Smooth muscle cell (in vitro differentiated cells): ENCODE results near the gene SPATA46. TPM values are rescaled to one million over a fixed set of nuclear protein-coding genes. Genes with fewer than 3 reads are reported as not detected.

Experiments
- DNase-seq: peaks from one replicate; lab custom pipeline; 2025; ENCODE audit not compliant: unreplicated experiment; lab: John Stamatoyannopoulos, UW
- H2AFZ ChIP-seq: fragments of 200-600 bp; sonication (generic); 2 replicates; pipeline ENCODE4 v1.6.0; 2016; ENCODE audit warnings: antibody characterized with exemption, low read depth, mild to moderate bottlenecking
- H3F3A ChIP-seq: fragments of 200-600 bp; sonication (generic); 2 replicates; pipeline ENCODE4 v1.6.0; 2017; ENCODE audit warnings: antibody characterized with exemption, low read depth
- H3K27ac ChIP-seq: fragments of 200-600 bp; sonication (generic); 2 replicates; pipeline ENCODE4 v1.5.1; 2016; ENCODE audit warnings: low read depth, mild to moderate bottlenecking
- H3K27me3 ChIP-seq: fragments of 200-600 bp; sonication (generic); 2 replicates; pipeline ENCODE4 v1.6.1; 2016; ENCODE audit warnings: low read depth, mild to moderate bottlenecking
- H3K36me3 ChIP-seq: fragments of 200-600 bp; sonication (generic); 2 replicates; pipeline ENCODE4 v1.5.1; 2016; ENCODE audit warnings: low read depth
- H3K4me1 ChIP-seq: fragments of 200-600 bp; sonication (generic); 2 replicates; pipeline ENCODE4 v1.5.1; 2016; ENCODE audit warnings: low read depth
- H3K4me2 ChIP-seq: fragments of 200-600 bp; sonication (generic); 2 replicates; pipeline ENCODE4 v1.6.0; 2016; ENCODE audit warnings: mild to moderate bottlenecking
- H3K4me3 ChIP-seq: fragments of 200-600 bp; sonication (generic); 2 replicates; pipeline ENCODE4 v1.5.1; 2016; ENCODE audit warnings: mild to moderate bottlenecking
- H3K79me2 ChIP-seq: fragments of 200-600 bp; sonication (generic); 2 replicates; pipeline ENCODE4 v1.6.0; 2016; ENCODE audit warnings: low read depth, mild to moderate bottlenecking
- H3K9ac ChIP-seq: fragments of 200-600 bp; sonication (generic); 2 replicates; pipeline ENCODE4 v1.6.0; 2016; ENCODE audit warnings: low read depth
- H3K9me3 ChIP-seq: fragments of 200-600 bp; sonication (generic); replicated peaks from 2 replicates; pipeline ENCODE4 v1.5.1; 2016; ENCODE audit warnings: low read depth
- H4K20me1 ChIP-seq: fragments of 200-600 bp; sonication (generic); 2 replicates; pipeline ENCODE4 v1.6.0; 2016; ENCODE audit warnings: low read depth
- WGBS: methylation state at CpG from one replicate; pipeline ENCODE4 v1.1.7; 2016; ENCODE audit warnings: low lambda C conversion rate; 5-methylcytosine and 5-hydroxymethylcytosine counted together
- polyA plus RNA-seq: library from polyadenylated mRNA; unstranded; fragments of >200 nt; fragmentation: Nextera tagmentation; extraction: Ambion mirVana; gene quantifications from 2 replicates; pipeline ENCODE4 v1.2.1, GENCODE V29; 2016
- total RNA-seq: library from RNA; depleted of rRNA; stranded (reverse); fragments of >200 nt; gene quantifications from 2 replicates; pipeline ENCODE4 v1.2.3, GENCODE V29; 2014
- TF ChIP-seq, protein P1 (sequence below): fragments of 200-600 bp; sonication (generic); IDR thresholded peaks from 2 replicates; pipeline ENCODE4 v1.5.1; 2017; ENCODE audit warnings: borderline replicate concordance, mild to moderate bottlenecking, antibody characterized with exemption; ENCODE audit not compliant: insufficient read depth, poor library complexity, severe bottlenecking

The SPATA46 gene
- total and polyA plus RNA-seq, 2 experiments from 2014 or later: not detected

- TF ChIP-seq, protein P1, sequence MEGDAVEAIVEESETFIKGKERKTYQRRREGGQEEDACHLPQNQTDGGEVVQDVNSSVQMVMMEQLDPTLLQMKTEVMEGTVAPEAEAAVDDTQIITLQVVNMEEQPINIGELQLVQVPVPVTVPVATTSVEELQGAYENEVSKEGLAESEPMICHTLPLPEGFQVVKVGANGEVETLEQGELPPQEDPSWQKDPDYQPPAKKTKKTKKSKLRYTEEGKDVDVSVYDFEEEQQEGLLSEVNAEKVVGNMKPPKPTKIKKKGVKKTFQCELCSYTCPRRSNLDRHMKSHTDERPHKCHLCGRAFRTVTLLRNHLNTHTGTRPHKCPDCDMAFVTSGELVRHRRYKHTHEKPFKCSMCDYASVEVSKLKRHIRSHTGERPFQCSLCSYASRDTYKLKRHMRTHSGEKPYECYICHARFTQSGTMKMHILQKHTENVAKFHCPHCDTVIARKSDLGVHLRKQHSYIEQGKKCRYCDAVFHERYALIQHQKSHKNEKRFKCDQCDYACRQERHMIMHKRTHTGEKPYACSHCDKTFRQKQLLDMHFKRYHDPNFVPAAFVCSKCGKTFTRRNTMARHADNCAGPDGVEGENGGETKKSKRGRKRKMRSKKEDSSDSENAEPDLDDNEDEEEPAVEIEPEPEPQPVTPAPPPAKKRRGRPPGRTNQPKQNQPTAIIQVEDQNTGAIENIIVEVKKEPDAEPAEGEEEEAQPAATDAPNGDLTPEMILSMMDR: no peak
- H3K4me1 ChIP-seq: no peaks in the 10 kb centered on the region
- no peaks in the 10 kb centered on the region for H3F3A ChIP-seq
- no peaks in the 10 kb centered on the region for H4K20me1 ChIP-seq
- no peaks in the 10 kb centered on the region for H3K79me2 ChIP-seq
- no peak overlapping the region for H3K9ac ChIP-seq
- no peak overlapping the region for H3K27ac ChIP-seq
- no peaks in the 10 kb centered on the region for H3K9me3 ChIP-seq
- no peak overlapping the region for H3K4me3 ChIP-seq
- no peak for DNase-seq
- 87% methylated on average over 6 of the region's 6 CpGs for WGBS
- H3K27me3 ChIP-seq: no peaks in the 10 kb centered on the region
- no peak overlapping the region for H3K4me2 ChIP-seq
- no peak overlapping the region for H2AFZ ChIP-seq
- no peaks in the 10 kb centered on the region for H3K36me3 ChIP-seq
These were observed 3.6 kb upstream of the SPATA46 start for GRCh38 chr1:162380061-162380846.

DNA sequence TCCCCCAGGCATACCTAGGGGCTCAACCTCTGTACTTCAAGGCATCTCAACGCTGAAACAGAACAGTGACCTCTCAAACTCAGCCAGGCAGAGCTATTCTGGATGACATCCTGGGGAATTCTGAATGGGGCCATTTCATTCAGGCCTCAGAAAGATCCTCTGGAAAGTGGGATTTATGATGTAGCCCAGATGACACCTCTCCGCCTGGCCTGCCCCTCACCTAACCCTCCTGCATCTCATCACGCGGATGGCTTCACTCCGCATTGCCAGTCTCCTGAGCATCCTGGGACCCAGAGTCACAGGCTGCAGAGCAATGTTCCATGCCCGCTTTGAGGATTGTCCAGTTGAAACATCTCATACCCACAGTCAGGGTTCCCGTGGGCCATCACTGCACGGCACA lies 1.2 kb downstream of the SPATA46 start:
- no peak overlapping the region for H3K27ac ChIP-seq
- no peaks in the 10 kb centered on the region for H3K9me3 ChIP-seq
- no peaks in the 10 kb centered on the region for H3K4me1 ChIP-seq
- H3K9ac ChIP-seq: no peak overlapping the region
- H3K79me2 ChIP-seq: no peaks in the 10 kb centered on the region
- no peak overlapping the region for H3K4me3 ChIP-seq
- TF ChIP-seq, protein P1: no peak
- DNase-seq: no peak
- no peak overlapping the region for H3K4me2 ChIP-seq
- no peaks in the 10 kb centered on the region for H4K20me1 ChIP-seq
- no peaks in the 10 kb centered on the region for H3F3A ChIP-seq
- H3K27me3 ChIP-seq: no peaks in the 10 kb centered on the region
- WGBS: 85% methylated on average over 8 of the region's 8 CpGs
- H3K36me3 ChIP-seq: no peaks in the 10 kb centered on the region
- H2AFZ ChIP-seq: no peak overlapping the region

GRCh38 chr1:162374406-162374805 lies 2.2 kb downstream of the SPATA46 start:
- Histone ChIP-seq H3K4me1 (no peaks in the 10 kb centered on the region), H3K27me3 (no peaks in the 10 kb centered on the region), H3K36me3 (no peaks in the 10 kb centered on the region), H3K9ac (no peak overlapping the region), H3K4me3 (no peak overlapping the region), H3K9me3 (no peaks in the 10 kb centered on the region), H3F3A (no peaks in the 10 kb centered on the region), H3K4me2 (no peak overlapping the region), H2AFZ (no peak overlapping the region), H3K27ac (no peak overlapping the region), H3K79me2 (no peaks in the 10 kb centered on the region), H4K20me1 (no peaks in the 10 kb centered on the region)
- WGBS: 92% methylated on average over 9 of the region's 9 CpGs
- TF ChIP-seq, protein P1: no peak
- no peak for DNase-seq
